Measurements from ENCODE around the gene NKIRAS1.

Gene NKIRAS1

GRCh38 chr3:23915537-23916108 is 1.2 kb downstream of the NKIRAS1 start (continued):
- TF ChIP-seq ELK4 (IDR thresholded peaks at IDR 0.05; ENCODE audit: borderline replicate concordance, low read depth, low read length) (no peak), KLF7 (tag by site-specific recombination; IDR thresholded peaks at IDR 0.05; ENCODE audit: borderline replicate concordance) (no peak), AEBP2 (tag by site-specific recombination; IDR thresholded peaks at IDR 0.05; ENCODE audit: borderline replicate concordance) (no peak), ZXDB (tag by site-specific recombination; IDR thresholded peaks at IDR 0.05) (peak; percentile 45; the same call in 1 of the 2 replicates), KLF10 (tag by site-specific recombination; IDR thresholded peaks at IDR 0.05) (no peak), ZNF585B (tag by site-specific recombination; IDR thresholded peaks at IDR 0.05) (no peak), ZNF830 (tag by site-specific recombination; IDR thresholded peaks at IDR 0.05; ENCODE audit: low read depth) (no peak), REST (tag by site-specific recombination; IDR thresholded peaks at IDR 0.05) (no peak), ZNF274 (IDR thresholded peaks at IDR 0.05; ENCODE audit: low read length) (no peak), ZNF274 (tag by site-specific recombination; IDR thresholded peaks at IDR 0.05; ENCODE audit: borderline replicate concordance) (no peak), ZBTB44 (tag by site-specific recombination; IDR thresholded peaks at IDR 0.05) (no peak), KLF16 (tag by site-specific recombination; IDR thresholded peaks at IDR 0.05) (peak; percentile 43; the same call in 1 of the 2 replicates), ZNF843 (tag by site-specific recombination; IDR thresholded peaks at IDR 0.05) (peak; percentile 57; the same call in 1 of the 2 replicates), EGR2 (tag by site-specific recombination; IDR thresholded peaks at IDR 0.05; ENCODE audit: low read depth) (no peak), ZNF155 (tag by site-specific recombination; IDR thresholded peaks at IDR 0.05) (no peak), ZBTB48 (tag by site-specific recombination; IDR thresholded peaks at IDR 0.05) (peak; percentile 76), ZNF24 (tag by site-specific recombination; IDR thresholded peaks at IDR 0.05) (peak; percentile 16; the same call in 1 of the 2 replicates), ZNF768 (tag by site-specific recombination; IDR thresholded peaks at IDR 0.05) (no peak), OSR2 (tag by site-specific recombination; IDR thresholded peaks at IDR 0.05) (0 out of 2 replicates have a peak, but pooled peaks have one; percentile 25), ZNF157 (tag by site-specific recombination; IDR thresholded peaks at IDR 0.05) (no peak), ZNF596 (tag by site-specific recombination; IDR thresholded peaks at IDR 0.05) (no peak), GLIS2 (tag by site-specific recombination; IDR thresholded peaks at IDR 0.05) (no peak), GLI2 (tag by site-specific recombination; IDR thresholded peaks at IDR 0.05; ENCODE audit: borderline replicate concordance, low read depth) (no peak), FEZF1 (tag by site-specific recombination; IDR thresholded peaks at IDR 0.05) (peak; percentile 94), ZNF398 (tag by site-specific recombination; IDR thresholded peaks at IDR 0.05) (peak; percentile 39), ZNF37A (tag by site-specific recombination; IDR thresholded peaks at IDR 0.05) (no peak), ZNF280C (tag by site-specific recombination; IDR thresholded peaks at IDR 0.05) (no peak), SALL2 (tag by site-specific recombination; IDR thresholded peaks at IDR 0.05; ENCODE audit: borderline replicate concordance) (no peak), ZNF792 (tag by site-specific recombination; IDR thresholded peaks at IDR 0.05) (no peak)
